Left hindlimb (tissue), 1 donor: ENCODE results near the gene PYROXD2.
A peak's percentile ranks its signal among the peaks of the same experiment; 100 is the strongest.

Experiments
- DNase-seq: peaks from one replicate; pipeline ENCODE4 v3.0.0-alpha.2; 2018

PYROXD2 gene

GRCh38 chr10:98411768-98412167 is 3.2 kb downstream of the PYROXD2 start:
- DNase-seq = no peak

- no peak for DNase-seq
Measured at GRCh38 chr10:98411166-98411565, 3.8 kb downstream of the PYROXD2 start.

- DNase-seq = no peak
Measured at GRCh38 chr10:98410759-98411158, 4.2 kb downstream of the PYROXD2 start.

GRCh38 chr10:98410135-98410743 is 4.7 kb downstream of the PYROXD2 start:
- DNase-seq = no peak

GRCh38 chr10:98408799-98409198 is 6.2 kb downstream of the PYROXD2 start:
- no peak for DNase-seq

GRCh38 chr10:98407744-98408241 is 7.2 kb downstream of the PYROXD2 start:
- DNase-seq = peak; percentile 16

- DNase-seq = no peak
Measured at GRCh38 chr10:98407017-98407743, 7.8 kb downstream of the PYROXD2 start.

GRCh38 chr10:98405422-98405821 is 9.6 kb downstream of the PYROXD2 start:
- peak; percentile 1 for DNase-seq

- no peak for DNase-seq
Measured at GRCh38 chr10:98404571-98405359, 10.2 kb downstream of the PYROXD2 start.

- no peak for DNase-seq
Measured at GRCh38 chr10:98403812-98404504, 11.0 kb downstream of the PYROXD2 start.

GRCh38 chr10:98402931-98403718 is 11.9 kb downstream of the PYROXD2 start:
- DNase-seq = no peak

GRCh38 chr10:98402478-98402877 is 12.5 kb downstream of the PYROXD2 start:
- DNase-seq = no peak

- no peak for DNase-seq
Measured at GRCh38 chr10:98400482-98400881, 14.5 kb downstream of the PYROXD2 start.

- DNase-seq = no peak
Measured at GRCh38 chr10:98399784-98400183, 15.2 kb downstream of the PYROXD2 start.

GRCh38 chr10:98397089-98397600 is 17.8 kb downstream of the PYROXD2 start:
- DNase-seq = no peak

GRCh38 chr10:98396096-98397063 is 18.6 kb downstream of the PYROXD2 start:
- no peak for DNase-seq

GRCh38 chr10:98394851-98395440 is 20.0 kb downstream of the PYROXD2 start:
- DNase-seq = no peak

- no peak for DNase-seq
Measured at GRCh38 chr10:98391578-98391991, 23.4 kb downstream of the PYROXD2 start.

- no peak for DNase-seq
Measured at GRCh38 chr10:98391065-98391464, 23.9 kb downstream of the PYROXD2 start.

- no peak for DNase-seq
Measured at GRCh38 chr10:98390406-98390805, 24.6 kb downstream of the PYROXD2 start.
